Hindlimb muscle (tissue), 1 donor: Measurements from ENCODE around the gene ZAR1L. TPM values are rescaled to one million over a fixed set of nuclear protein-coding genes. Genes with fewer than 3 reads are reported as not detected.
A peak's percentile ranks its signal among the peaks of the same experiment; 100 is the strongest.

Source experiments
- DNase-seq: peaks from one replicate; pipeline ENCODE4 v3.0.0-alpha.2; 2013
- polyA plus RNA-seq: library from polyadenylated mRNA; unstranded; fragments of 120-200 nt; gene quantifications from one replicate; pipeline ENCODE4 v1.2.1, GENCODE V29; 2013; ENCODE audit not compliant: insufficient read length

ZAR1L gene
- polyA plus RNA-seq, 1 donor = not detected

- DNase-seq = no peak
Observed at GRCh38 chr13:32300920-32301319, 14.2 kb downstream of the ZAR1L start.

DNA sequence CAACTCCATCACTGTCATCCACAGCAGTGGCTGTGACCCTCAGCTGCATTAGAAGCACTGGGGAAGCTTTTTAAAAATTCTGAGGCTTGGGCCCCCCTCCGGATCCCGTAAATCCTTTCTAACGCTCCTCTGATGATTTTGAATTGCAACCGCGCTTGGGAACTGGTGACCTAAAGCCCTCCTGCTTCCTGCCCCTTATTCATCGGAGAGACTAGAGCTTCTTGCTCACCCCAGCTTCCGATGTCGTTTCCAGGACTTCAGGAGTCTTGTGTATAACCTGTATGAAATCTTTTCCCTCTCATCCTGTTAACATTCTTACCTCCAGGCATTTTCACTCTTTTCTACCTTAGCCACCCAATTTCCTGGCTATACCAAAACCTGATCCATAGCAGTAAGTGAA, 14.8 kb downstream of the ZAR1L start:
- DNase-seq = no peak

GRCh38 chr13:32299893-32300292, 15.3 kb downstream of the ZAR1L start:
- DNase-seq = no peak

- no peak for DNase-seq
Observed at GRCh38 chr13:32298695-32299094, 16.5 kb downstream of the ZAR1L start.

DNA sequence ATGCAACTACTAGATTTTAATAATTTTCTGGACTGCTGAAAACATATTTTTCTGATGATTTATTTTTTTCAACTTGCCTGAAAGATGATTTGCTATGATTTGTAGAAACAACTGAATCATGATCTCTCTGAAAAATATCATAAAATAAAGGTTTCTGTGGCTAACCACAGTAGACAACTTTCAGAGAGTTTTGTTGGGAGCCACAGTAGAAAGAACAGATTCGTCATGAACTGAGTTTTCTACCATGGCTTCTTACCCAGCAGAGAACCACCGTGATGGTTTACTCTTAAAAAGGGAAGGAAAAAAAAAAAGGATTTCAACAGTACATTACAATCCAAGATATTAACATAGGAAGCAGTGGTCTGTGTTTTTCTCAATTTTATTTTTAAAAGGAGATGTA, 18.0 kb downstream of the ZAR1L start:
- DNase-seq = no peak

GRCh38 chr13:32285633-32285965, 29.6 kb downstream of the ZAR1L start:
- DNase-seq = no peak

DNA sequence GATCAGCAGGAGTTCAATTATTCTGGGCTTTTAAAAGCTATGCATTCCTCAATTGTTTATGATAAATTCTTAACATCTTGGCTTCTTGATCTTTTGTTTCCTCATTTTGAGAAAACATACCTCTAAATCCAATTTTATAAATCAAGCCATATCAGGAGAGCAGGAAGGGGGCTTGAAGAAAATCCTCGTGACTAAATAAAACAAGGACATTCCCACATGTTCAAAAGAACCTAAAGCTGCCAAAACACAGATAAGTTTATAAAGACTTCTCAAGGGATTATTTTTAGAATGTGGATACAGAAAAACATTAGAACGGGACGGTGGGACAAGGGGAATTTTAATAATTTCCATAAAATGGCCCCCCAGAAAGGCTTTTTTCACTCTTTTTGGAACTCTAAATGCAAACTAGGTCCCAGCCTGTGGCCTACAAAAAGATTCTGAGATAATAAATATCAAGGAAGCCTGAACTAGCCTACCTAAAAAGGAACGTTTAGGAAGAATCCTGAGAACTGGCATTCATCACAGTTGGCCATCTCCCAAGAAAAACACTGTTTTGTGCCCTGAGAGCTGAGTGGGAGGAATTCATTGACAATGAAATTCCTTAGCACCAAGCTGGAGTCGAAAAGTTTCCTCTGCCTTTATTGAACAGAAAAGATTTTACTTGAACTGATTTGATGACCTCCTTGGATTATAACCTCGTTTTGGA, 30.1 kb downstream of the ZAR1L start:
- DNase-seq = peak; percentile 24

DNA sequence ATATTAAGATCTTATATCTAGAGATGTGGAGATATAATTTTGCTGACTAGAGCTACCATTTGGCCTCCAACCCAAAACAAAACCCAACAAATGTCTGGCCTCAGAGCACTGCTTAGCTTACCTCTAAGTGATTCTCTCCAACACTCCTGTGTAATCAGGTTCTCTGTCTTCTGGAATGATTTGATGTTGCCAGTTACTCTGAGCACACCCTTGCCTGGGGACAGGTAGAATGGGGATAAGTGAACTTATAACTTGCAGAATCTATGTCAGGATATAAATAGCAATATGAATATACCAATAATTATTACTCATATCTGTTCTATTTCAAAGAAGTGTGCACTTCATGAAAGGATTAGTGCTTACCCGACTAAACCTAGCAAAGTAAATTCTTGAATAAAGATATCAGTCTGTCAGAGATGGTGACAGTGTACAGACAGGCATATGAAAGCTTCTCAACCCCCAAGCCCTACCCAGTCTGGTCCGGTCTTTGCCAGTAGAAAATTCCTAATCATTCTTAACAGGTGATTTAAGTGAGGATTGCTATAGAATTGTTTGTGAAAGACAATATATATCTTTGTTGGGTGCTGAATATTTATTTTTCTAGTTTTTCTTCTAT, 33.0 kb downstream of the ZAR1L start:
- no peak for DNase-seq

DNA sequence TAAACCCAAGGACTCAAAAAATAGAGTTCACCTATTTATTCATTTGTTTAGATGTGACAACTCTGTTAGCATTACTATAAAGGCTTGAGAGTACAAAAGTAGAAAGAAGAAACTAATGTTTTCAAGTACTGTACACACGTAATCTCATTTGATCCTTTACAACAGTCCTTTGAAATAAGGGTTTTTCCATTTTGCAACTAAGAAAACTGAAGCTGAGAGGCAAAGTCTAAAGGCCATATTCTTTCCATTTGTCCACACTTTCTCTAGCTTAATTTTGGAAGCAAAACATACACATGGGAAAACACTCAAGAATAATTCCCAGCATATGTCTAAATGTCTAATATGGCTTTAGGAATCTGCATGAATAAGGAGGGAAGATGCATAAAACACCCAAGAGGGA, 34.1 kb downstream of the ZAR1L start:
- DNase-seq = no peak

GRCh38 chr13:32278426-32278825, 36.7 kb downstream of the ZAR1L start:
- DNase-seq = no peak

GRCh38 chr13:32277839-32278238, 37.3 kb downstream of the ZAR1L start:
- no peak for DNase-seq

GRCh38 chr13:32272021-32272683, 43.0 kb downstream of the ZAR1L start:
- no peak for DNase-seq

GRCh38 chr13:32267836-32268439, 47.2 kb downstream of the ZAR1L start:
- DNase-seq = no peak

GRCh38 chr13:32266130-32266529, 49.0 kb downstream of the ZAR1L start:
- DNase-seq = no peak

DNA sequence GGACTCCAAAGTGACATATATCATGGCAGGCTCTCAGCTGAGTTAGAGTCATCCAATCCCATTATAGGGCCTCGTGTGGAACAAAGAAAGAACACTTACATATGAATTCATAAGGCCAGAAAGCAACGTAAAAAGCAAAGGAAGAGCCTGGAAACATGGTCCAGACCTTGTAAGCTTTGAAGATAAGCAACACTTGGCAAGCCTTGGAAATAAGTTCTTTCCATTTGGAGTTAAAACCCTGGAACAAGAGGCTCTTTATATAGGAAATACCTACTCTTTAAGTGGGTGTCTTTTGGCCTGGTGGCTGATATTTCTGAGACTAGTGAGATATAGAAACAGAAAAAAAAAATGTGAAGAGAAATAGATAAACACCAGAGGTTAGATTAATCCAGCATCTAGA, 49.4 kb downstream of the ZAR1L start:
- no peak for DNase-seq

GRCh38 chr13:32264407-32264806, 50.8 kb downstream of the ZAR1L start:
- DNase-seq = peak; percentile 34

DNA sequence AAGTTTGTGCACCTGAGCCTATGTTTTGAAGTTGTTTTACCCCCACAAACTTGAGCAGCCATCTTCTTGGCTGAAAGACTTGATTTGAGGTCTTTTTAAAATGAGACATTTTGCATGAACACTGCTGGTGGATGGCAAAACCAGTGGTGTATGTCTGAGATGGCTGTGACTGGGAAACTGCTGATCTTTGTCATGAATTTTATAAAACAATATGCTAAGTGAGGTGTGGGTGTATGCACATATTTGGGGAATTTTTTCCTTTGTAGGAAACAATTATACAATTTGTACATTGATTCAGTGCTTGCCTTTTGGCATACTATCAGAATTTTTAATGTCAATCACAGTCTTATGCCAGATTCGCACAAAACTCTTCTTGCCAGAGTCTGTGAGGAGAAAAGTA, 52.5 kb downstream of the ZAR1L start:
- DNase-seq = no peak

DNA sequence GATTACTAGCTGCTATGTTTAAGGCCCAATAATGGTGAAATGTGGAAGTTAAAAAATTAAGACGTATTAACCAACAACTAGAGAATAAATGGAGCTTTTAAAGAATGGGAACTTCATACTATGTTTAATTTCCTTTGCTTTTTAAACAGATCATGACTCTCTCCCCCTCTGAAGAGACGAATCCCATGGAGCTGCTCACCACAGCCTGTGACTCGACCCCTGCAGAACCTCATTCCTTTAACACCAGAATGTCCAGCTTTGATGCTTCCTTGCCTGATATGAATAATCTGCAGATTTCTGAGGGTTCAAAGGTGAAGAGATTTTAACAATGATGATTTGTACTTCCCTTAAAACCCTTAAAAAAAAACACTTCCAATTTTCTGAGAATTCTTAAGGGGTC, 53.0 kb downstream of the ZAR1L start:
- DNase-seq = no peak

GRCh38 chr13:32261567-32261966, 53.6 kb downstream of the ZAR1L start:
- peak; percentile 56 for DNase-seq

GRCh38 chr13:32259116-32259515, 56.0 kb downstream of the ZAR1L start:
- DNase-seq = no peak

DNA sequence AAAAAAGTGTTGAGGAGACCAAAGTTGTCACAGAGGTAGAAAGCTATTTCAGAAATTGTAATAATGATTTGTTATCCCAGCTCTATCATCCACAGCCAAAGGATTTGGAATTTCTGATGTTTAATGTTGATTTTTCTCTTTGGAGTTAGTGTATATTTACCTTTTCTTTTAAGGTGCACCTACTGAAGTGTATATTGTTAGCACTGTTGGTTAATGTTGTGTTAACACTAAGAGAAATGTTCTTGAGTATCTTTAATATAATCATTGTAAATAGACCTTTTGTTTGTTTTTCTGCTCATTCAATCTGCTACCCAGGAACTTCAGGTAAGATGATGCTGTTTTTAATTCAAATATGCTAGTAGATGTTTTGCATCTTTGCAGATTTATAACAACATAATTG, 57.5 kb downstream of the ZAR1L start:
- DNase-seq = no peak

DNA sequence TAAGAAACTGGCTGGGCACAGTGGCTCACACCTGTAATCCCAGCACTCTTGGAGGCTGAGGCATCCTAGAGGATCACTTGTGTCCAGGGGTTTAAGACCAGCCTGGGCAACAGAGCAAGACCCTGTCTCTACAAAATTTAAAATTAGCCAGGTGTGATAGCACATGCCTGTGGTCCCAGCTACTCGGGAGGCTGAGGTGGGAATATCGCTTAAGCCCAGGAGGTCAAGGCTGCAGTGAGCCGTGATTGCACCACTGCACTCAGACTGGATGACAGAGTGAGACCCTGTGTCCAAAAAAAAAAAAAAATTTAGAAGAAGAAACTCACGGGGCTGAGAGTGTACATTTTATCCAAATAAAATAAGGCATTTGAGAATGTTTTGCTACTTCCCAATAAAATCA, 58.9 kb downstream of the ZAR1L start:
- no peak for DNase-seq

DNA sequence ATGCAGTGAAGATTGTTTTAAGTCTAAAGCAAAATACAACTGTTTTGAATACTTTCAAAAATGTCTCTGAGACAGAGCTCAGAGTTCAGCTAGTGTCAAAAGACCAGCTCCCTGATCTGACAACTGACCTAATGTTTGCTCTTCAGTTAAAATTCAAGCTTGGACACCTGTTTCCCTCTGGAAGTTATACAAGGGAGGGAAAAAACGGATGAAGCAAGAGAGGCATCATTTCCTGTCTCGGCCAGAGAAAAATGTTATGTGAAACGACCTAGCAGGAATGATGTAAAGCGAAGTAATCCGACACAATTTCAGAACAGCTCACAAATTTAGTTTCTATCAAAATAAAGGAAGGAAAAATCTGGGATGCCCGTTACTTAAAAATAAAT, 59.4 kb downstream of the ZAR1L start:
- no peak for DNase-seq
